ENCODE data around the gene RTL10. TPM values are rescaled to one million over a fixed set of nuclear protein-coding genes. Genes with fewer than 3 reads are reported as not detected.
A peak's percentile ranks its signal among the peaks of the same experiment; 100 is the strongest.

The RTL10 gene
- 10.9 and 12.6 TPM in 2 replicates for total RNA-seq

GRCh38 chr22:19854778-19855503 is at the start of gene RTL10, which contains the start of gene GNB1L:
Gene RTL10, minus strand, starts transcription at chr22:19854874. Its CDS starts 2,613 bp downstream, at chr22:19852261.
Gene GNB1L, minus strand, starts transcription at chr22:19854874. Its CDS starts 33,519 bp downstream, at chr22:19821355.
- no peaks in the 10 kb centered on the region for H3K27me3 ChIP-seq (ENCODE audit: control insufficient read depth, insufficient read depth, low read length)
- no peak for TF ChIP-seq CTCF (IDR thresholded peaks at IDR 0.05; ENCODE audit: insufficient read depth, low read length, poor library complexity, severe bottlenecking)
- DNase-seq (ENCODE audit: low read depth): peak; percentile 80
- H3K36me3 ChIP-seq (ENCODE audit: control insufficient read depth, insufficient read depth, low read length): peaks cover 3% of the 10 kb centered on the region
- peak within 1 kb of the TSS; percentile 83 for H3K4me3 ChIP-seq (ENCODE audit: low read depth, low read length)

- no peak for TF ChIP-seq CTCF (IDR thresholded peaks at IDR 0.05; ENCODE audit: insufficient read depth, low read length, poor library complexity, severe bottlenecking)
- no peak for DNase-seq (ENCODE audit: low read depth)
- H3K36me3 ChIP-seq (ENCODE audit: control insufficient read depth, insufficient read depth, low read length): no peaks in the 10 kb centered on the region
- H3K4me3 ChIP-seq (ENCODE audit: low read depth, low read length): no peak overlapping the region
- H3K27me3 ChIP-seq (ENCODE audit: control insufficient read depth, insufficient read depth, low read length): no peaks in the 10 kb centered on the region
Measured at GRCh38 chr22:19904174-19904856, 49.6 kb upstream of the RTL10 start.

GRCh38 chr22:19903513-19903912 is 48.8 kb upstream of the RTL10 start:
- Histone ChIP-seq H3K27me3 (ENCODE audit: control insufficient read depth, insufficient read depth, low read length) (no peaks in the 10 kb centered on the region), H3K36me3 (ENCODE audit: control insufficient read depth, insufficient read depth, low read length) (no peaks in the 10 kb centered on the region), H3K4me3 (ENCODE audit: low read depth, low read length) (no peak overlapping the region)
- TF ChIP-seq CTCF (IDR thresholded peaks at IDR 0.05; ENCODE audit: insufficient read depth, low read length, poor library complexity, severe bottlenecking): no peak
- no peak for DNase-seq (ENCODE audit: low read depth)

GRCh38 chr22:19903031-19903430 is 48.4 kb upstream of the RTL10 start:
- no peak for DNase-seq (ENCODE audit: low read depth)
- no peaks in the 10 kb centered on the region for H3K36me3 ChIP-seq (ENCODE audit: control insufficient read depth, insufficient read depth, low read length)
- H3K27me3 ChIP-seq (ENCODE audit: control insufficient read depth, insufficient read depth, low read length): no peaks in the 10 kb centered on the region
- H3K4me3 ChIP-seq (ENCODE audit: low read depth, low read length): no peak overlapping the region
- TF ChIP-seq CTCF (IDR thresholded peaks at IDR 0.05; ENCODE audit: insufficient read depth, low read length, poor library complexity, severe bottlenecking): no peak

- Histone ChIP-seq H3K4me3 (ENCODE audit: low read depth, low read length) (no peak overlapping the region), H3K36me3 (ENCODE audit: control insufficient read depth, insufficient read depth, low read length) (no peaks in the 10 kb centered on the region), H3K27me3 (ENCODE audit: control insufficient read depth, insufficient read depth, low read length) (no peaks in the 10 kb centered on the region)
- no peak for TF ChIP-seq CTCF (IDR thresholded peaks at IDR 0.05; ENCODE audit: insufficient read depth, low read length, poor library complexity, severe bottlenecking)
- DNase-seq (ENCODE audit: low read depth): no peak
Measured at GRCh38 chr22:19902245-19902715, 47.6 kb upstream of the RTL10 start.

All from kidney epithelial cell (primary cell).